ENCODE measurements around the gene WIPF2. TPM values are rescaled to one million over a fixed set of nuclear protein-coding genes. Genes with fewer than 3 reads are reported as not detected.

The WIPF2 gene
- total RNA-seq, 1 donor from 2014 or later, result 13.9 TPM

- DNase-seq (ENCODE audit: low read depth), result peak; percentile 93
- Histone ChIP-seq H3K4me3 (ENCODE audit: low read depth, low read length) (no peak overlapping the region), H3K27me3 (ENCODE audit: control insufficient read depth, insufficient read depth, low read length) (no peaks in the 10 kb centered on the region), H3K36me3 (ENCODE audit: control insufficient read depth, insufficient read depth, low read length) (no peaks in the 10 kb centered on the region)
- TF ChIP-seq CTCF (IDR thresholded peaks at IDR 0.05; ENCODE audit: insufficient read depth, low read length, poor library complexity, severe bottlenecking), result peak; percentile 27
Measured at GRCh38 chr17:40314584-40314956, 95.5 kb downstream of the WIPF2 start.

GRCh38 chr17:40315206-40315605 is 96.1 kb downstream of the WIPF2 start:
- DNase-seq (ENCODE audit: low read depth), result no peak
- Histone ChIP-seq H3K27me3 (ENCODE audit: control insufficient read depth, insufficient read depth, low read length) (no peaks in the 10 kb centered on the region), H3K4me3 (ENCODE audit: low read depth, low read length) (no peak overlapping the region), H3K36me3 (ENCODE audit: control insufficient read depth, insufficient read depth, low read length) (no peaks in the 10 kb centered on the region)
- TF ChIP-seq CTCF (IDR thresholded peaks at IDR 0.05; ENCODE audit: insufficient read depth, low read length, poor library complexity, severe bottlenecking), result no peak

- H3K4me3 ChIP-seq (ENCODE audit: low read depth, low read length), result no peak overlapping the region
Measured at GRCh38 chr17:40315678-40316570, 96.8 kb downstream of the WIPF2 start.

DNA sequence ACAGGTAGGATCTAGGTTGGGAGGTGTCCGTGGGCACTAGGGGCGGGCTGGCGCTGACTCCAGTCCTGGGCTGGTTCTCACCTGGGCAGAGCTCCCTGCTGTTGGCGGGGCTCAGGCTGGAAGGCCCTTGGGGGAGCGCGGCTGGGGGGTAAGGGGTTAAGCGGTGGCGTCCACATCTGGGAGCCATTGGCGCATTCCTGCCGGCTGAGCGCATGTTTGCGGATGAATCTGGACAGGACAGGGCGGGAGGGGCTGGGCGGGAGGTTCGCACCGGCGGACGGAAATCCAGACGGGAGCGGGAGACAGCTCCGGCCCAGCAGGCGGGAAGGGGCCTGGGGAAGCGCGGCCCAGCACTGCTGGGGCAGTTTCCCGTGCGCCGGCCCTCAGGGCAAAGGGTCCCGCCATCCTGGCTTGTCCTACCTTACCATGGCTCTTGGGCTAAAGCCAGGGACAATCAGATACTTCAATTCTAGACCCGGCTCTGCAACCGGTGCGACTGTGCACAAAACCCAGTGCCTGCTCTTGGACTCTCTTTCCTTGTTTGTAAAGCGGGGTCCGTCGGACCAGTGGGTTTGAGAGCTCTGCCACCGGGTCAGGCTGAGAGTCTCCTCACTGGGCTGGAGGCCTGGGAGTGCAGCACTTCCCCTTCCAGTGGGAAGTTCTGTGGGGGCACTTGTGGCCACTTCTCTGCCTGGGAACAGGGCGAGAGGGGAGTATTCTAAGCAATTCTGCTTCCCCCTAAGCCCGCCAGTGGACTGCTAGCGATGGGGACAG is 97.7 kb downstream of the WIPF2 start:
- peak overlapping the region; percentile 6 for H3K4me3 ChIP-seq (ENCODE audit: low read depth, low read length)
- no peaks in the 10 kb centered on the region for H3K36me3 ChIP-seq (ENCODE audit: control insufficient read depth, insufficient read depth, low read length)
- no peaks in the 10 kb centered on the region for H3K27me3 ChIP-seq (ENCODE audit: control insufficient read depth, insufficient read depth, low read length)
- no peak for TF ChIP-seq CTCF (IDR thresholded peaks at IDR 0.05; ENCODE audit: insufficient read depth, low read length, poor library complexity, severe bottlenecking)
- no peak for DNase-seq (ENCODE audit: low read depth)

More at GRCh38 chr17:40315678-40316570, 96.8 kb downstream of the WIPF2 start:
- Histone ChIP-seq H3K36me3 (ENCODE audit: control insufficient read depth, insufficient read depth, low read length) (no peaks in the 10 kb centered on the region), H3K27me3 (ENCODE audit: control insufficient read depth, insufficient read depth, low read length) (no peaks in the 10 kb centered on the region)
- DNase-seq (ENCODE audit: low read depth), result no peak
- TF ChIP-seq CTCF (IDR thresholded peaks at IDR 0.05; ENCODE audit: insufficient read depth, low read length, poor library complexity, severe bottlenecking), result no peak

- DNase-seq (ENCODE audit: low read depth), result no peak
- peak; percentile 79 for TF ChIP-seq CTCF (IDR thresholded peaks at IDR 0.05; ENCODE audit: insufficient read depth, low read length, poor library complexity, severe bottlenecking)
- Histone ChIP-seq H3K27me3 (ENCODE audit: control insufficient read depth, insufficient read depth, low read length) (no peaks in the 10 kb centered on the region), H3K4me3 (ENCODE audit: low read depth, low read length) (peak overlapping the region; percentile 79), H3K36me3 (ENCODE audit: control insufficient read depth, insufficient read depth, low read length) (no peaks in the 10 kb centered on the region)
Measured at GRCh38 chr17:40317345-40317873, 98.3 kb downstream of the WIPF2 start.

All from kidney epithelial cell (primary cell).